H9 (cell line): ENCODE results near the gene RCHY1. TPM values are rescaled to one million over a fixed set of nuclear protein-coding genes. Genes with fewer than 3 reads are reported as not detected.

Experiments used
- DNase-seq: peaks from one replicate; pipeline ENCODE4 v3.0.0-alpha.2; 2017
- H2AFZ ChIP-seq: one replicate; pipeline ENCODE4 v1.6.1; 2013; ENCODE audit warnings: mild to moderate bottlenecking, low read length, control low read depth, moderate library complexity
- H2AK5ac ChIP-seq: 2 replicates; pipeline ENCODE4 v1.6.1; 2013; ENCODE audit warnings: low read length, control low read depth, mixed read lengths; ENCODE audit not compliant: insufficient read length
- H2BK120ac ChIP-seq: one replicate; pipeline ENCODE4 v1.6.1; 2013; ENCODE audit warnings: low read depth, mild to moderate bottlenecking, low read length, control low read depth, inconsistent platforms; ENCODE audit not compliant: poor library complexity, severe bottlenecking
- H2BK12ac ChIP-seq: 2 replicates; pipeline ENCODE4 v1.6.1; 2013; ENCODE audit warnings: low read length, control low read depth, mixed read lengths, low read depth; ENCODE audit not compliant: insufficient read length
- H2BK15ac ChIP-seq: 2 replicates; pipeline ENCODE4 v1.6.1; 2013; ENCODE audit warnings: low read depth, low read length, control low read depth
- H2BK20ac ChIP-seq: one replicate; pipeline ENCODE4 v1.6.1; 2013; ENCODE audit warnings: low read depth, mild to moderate bottlenecking, low read length, control low read depth, inconsistent platforms; ENCODE audit not compliant: poor library complexity, severe bottlenecking
- H2BK5ac ChIP-seq: 2 replicates; pipeline ENCODE4 v1.6.1; 2013; ENCODE audit warnings: low read length, control low read depth, mixed read lengths; ENCODE audit not compliant: insufficient read length
- H3K14ac ChIP-seq: 2 replicates; pipeline ENCODE4 v1.6.1; 2013; ENCODE audit warnings: low read length, control low read depth; ENCODE audit not compliant: insufficient read depth
- H3K18ac ChIP-seq: 2 replicates; pipeline ENCODE4 v1.6.1; 2013; ENCODE audit warnings: low read depth, mild to moderate bottlenecking, mixed read lengths, low read length, control low read depth; ENCODE audit not compliant: insufficient read length
- H3K23ac ChIP-seq: 2 replicates; pipeline ENCODE4 v1.6.1; 2013; ENCODE audit warnings: low read length, control low read depth, mixed read lengths, low read depth; ENCODE audit not compliant: insufficient read length
- H3K23me2 ChIP-seq: 2 replicates; pipeline ENCODE4 v1.6.1; 2013; ENCODE audit warnings: low read depth, mild to moderate bottlenecking, mixed read lengths, low read length, control low read depth; ENCODE audit not compliant: insufficient read length, poor library complexity, severe bottlenecking
- H3K27ac ChIP-seq: 2 replicates; pipeline ENCODE4 v1.5.1; 2013; ENCODE audit warnings: low read length, control low read depth, mixed read lengths, low read depth; ENCODE audit not compliant: insufficient read length
- H3K27me3 ChIP-seq: 2 replicates; pipeline ENCODE4 v1.6.1; 2013; ENCODE audit warnings: low read length, control low read depth, inconsistent platforms; ENCODE audit not compliant: insufficient read depth
- H3K4ac ChIP-seq: 2 replicates; pipeline ENCODE4 v1.6.1; 2013; ENCODE audit warnings: low read depth, mild to moderate bottlenecking, control low read depth, inconsistent platforms, low read length, moderate library complexity
- H3K4me1 ChIP-seq: 2 replicates; pipeline ENCODE4 v1.6.1; 2013; ENCODE audit warnings: low read length, control low read depth, inconsistent platforms; ENCODE audit not compliant: insufficient read depth
- H3K4me2 ChIP-seq: 2 replicates; pipeline ENCODE4 v1.6.1; 2013; ENCODE audit warnings: low read length, control low read depth, mixed read lengths; ENCODE audit not compliant: insufficient read length, insufficient read depth
- H3K56ac ChIP-seq: 2 replicates; pipeline ENCODE4 v1.6.1; 2013; ENCODE audit warnings: low read depth, mild to moderate bottlenecking, mixed read lengths, low read length, control low read depth; ENCODE audit not compliant: insufficient read length
- H3K79me1 ChIP-seq: 2 replicates; pipeline ENCODE4 v1.6.1; 2013; ENCODE audit warnings: low read depth, mild to moderate bottlenecking, moderate library complexity, low read length, control low read depth, inconsistent platforms; ENCODE audit not compliant: insufficient read depth, poor library complexity, severe bottlenecking
- H3K79me2 ChIP-seq: 2 replicates; pipeline ENCODE4 v1.6.1; 2013; ENCODE audit warnings: low read length, control low read depth, inconsistent platforms; ENCODE audit not compliant: insufficient read depth
- H3K9ac ChIP-seq: 2 replicates; pipeline ENCODE4 v1.6.1; 2013; ENCODE audit warnings: low read length, control low read depth, mixed read lengths; ENCODE audit not compliant: insufficient read length; ENCODE audit errors: extremely low read depth
- H3K9me3 ChIP-seq: one replicate; pipeline ENCODE4 v1.6.1; 2013; ENCODE audit warnings: low read depth, low read length, inconsistent platforms; ENCODE audit not compliant: control insufficient read depth
- H3T11ph ChIP-seq: one replicate; pipeline ENCODE4 v1.6.1; 2013; ENCODE audit warnings: mild to moderate bottlenecking, low read length, control low read depth, inconsistent platforms
- H4K20me1 ChIP-seq: one replicate; pipeline ENCODE4 v1.6.1; 2013; ENCODE audit not compliant: control insufficient read depth, insufficient read length, insufficient read depth
- H4K5ac ChIP-seq: 2 replicates; pipeline ENCODE4 v1.6.1; 2013; ENCODE audit warnings: low read depth, mild to moderate bottlenecking, mixed read lengths, low read length, control low read depth; ENCODE audit not compliant: insufficient read length
- H4K8ac ChIP-seq: replicated peaks from 2 replicates; pipeline ENCODE4 v1.6.1; 2013; ENCODE audit warnings: low read length, control low read depth, mixed read lengths, low read depth; ENCODE audit not compliant: insufficient read length
- H4K91ac ChIP-seq: 2 replicates; pipeline ENCODE4 v1.6.1; 2013; ENCODE audit warnings: low read depth, mild to moderate bottlenecking, moderate library complexity, mixed read lengths, low read length, control low read depth; ENCODE audit not compliant: insufficient read length
- H3K27ac Mint-ChIP-seq, 3 experiments: 2 replicates in 2 of 3; 3 replicates in 1 of 3; pipeline ENCODE4 v1.8.0; 2020 to 2021; ENCODE audit warnings: mixed read lengths in 3 of 3, mild to moderate bottlenecking in 1 of 3, moderate library complexity in 1 of 3
- H3K27me3 Mint-ChIP-seq: 2 replicates; pipeline ENCODE4 v1.8.0; 2021; ENCODE audit warnings: low read depth, mild to moderate bottlenecking, moderate library complexity, mixed read lengths
- H3K36me3 Mint-ChIP-seq, 3 experiments: 2 replicates in 2 of 3; 3 replicates in 1 of 3; pipeline ENCODE4 v1.8.0; 2020 to 2021; ENCODE audit warnings: low read depth in 3 of 3, mixed read lengths in 3 of 3; ENCODE audit not compliant: insufficient read depth in 1 of 3
- H3K4me1 Mint-ChIP-seq, 2 experiments: 2 replicates each; pipeline ENCODE4 v1.8.0; 2020; ENCODE audit warnings: mixed read lengths in 2 of 2
- H3K4me3 Mint-ChIP-seq, 2 experiments: 2 replicates in 1 of 2; 3 replicates in 1 of 2; pipeline ENCODE4 v1.8.0; 2020 to 2021; ENCODE audit warnings: mild to moderate bottlenecking in 2 of 2, mixed read lengths in 2 of 2, moderate library complexity in 1 of 2
- H3K9me3 Mint-ChIP-seq, 2 experiments: 2 replicates in 1 of 2; 3 replicates in 1 of 2; pipeline ENCODE4 v1.8.0; 2020; ENCODE audit warnings: mild to moderate bottlenecking in 2 of 2, mixed read lengths in 2 of 2, moderate library complexity in 1 of 2
- WGBS: extraction: QIAGEN DNeasy Blood & Tissue Kit; methylation state at CpG from one replicate; pipeline ENCODE4 v1.1.7; 2013; ENCODE audit warnings: missing lambda C conversion rate, low lambda C conversion rate, mixed read lengths; ENCODE audit not compliant: insufficient read length; ENCODE audit errors: extremely low coverage; 5-methylcytosine and 5-hydroxymethylcytosine counted together
- total RNA-seq: library from RNA; stranded (reverse); gene quantifications from 2 replicates; pipeline ENCODE4 v1.2.1, GENCODE V29; 2021
- TF ChIP-seq, protein P1 (sequence below): fragments of 200-600 bp; sonication (generic); conservative IDR thresholded peaks from 3 replicates; pipeline ENCODE4 v1.8.0; 2021; ENCODE audit warnings: antibody characterized with exemption, mild to moderate bottlenecking

RCHY1 gene
- total RNA-seq, 1 experiment from 2014 or later: 47.9 TPM

DNA sequence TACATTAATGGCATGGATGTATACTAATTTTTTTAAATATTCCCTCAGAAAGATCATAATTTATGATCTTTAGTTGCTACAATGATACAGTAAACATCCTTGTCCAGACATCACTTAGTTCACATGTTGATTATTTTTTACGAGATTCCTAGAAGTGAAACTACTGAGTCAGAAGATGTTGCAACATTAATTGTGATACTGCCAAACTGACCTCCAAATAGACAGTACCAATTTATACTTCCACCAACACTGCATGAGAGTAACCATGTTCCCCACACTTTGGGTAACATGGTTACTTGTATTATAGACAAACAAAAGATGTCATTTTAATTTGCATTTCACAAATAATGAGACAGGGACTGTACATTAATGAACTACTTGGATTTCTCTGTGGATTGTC lies 19.6 kb downstream of the RCHY1 start:
- Histone ChIP-seq H3K79me2 (no peaks in the 10 kb centered on the region), H3K27me3 (no peaks in the 10 kb centered on the region), H4K91ac (no peak overlapping the region), H3T11ph (no peak overlapping the region), H4K5ac (no peak overlapping the region), H3K23ac (no peak overlapping the region), H4K8ac (no peak overlapping the region), H3K79me1 (no peaks in the 10 kb centered on the region), H2BK12ac (no peak overlapping the region), H3K23me2 (no peaks in the 10 kb centered on the region), H3K18ac (no peak overlapping the region), H3K4ac (no peak overlapping the region), H3K14ac (no peak overlapping the region), H2BK15ac (no peak overlapping the region), H3K56ac (no peak overlapping the region), H3K9me3 (no peaks in the 10 kb centered on the region), H2BK20ac (no peak overlapping the region), H2AFZ (no peak overlapping the region), H3K27ac (no peak overlapping the region), H3K4me2 (no peak overlapping the region), H3K9ac (no peak overlapping the region), H2BK5ac (no peak overlapping the region), H2AK5ac (no peak overlapping the region), H3K4me1 (no peaks in the 10 kb centered on the region), H2BK120ac (no peak overlapping the region), H4K20me1 (no peaks in the 10 kb centered on the region)
- H3K27me3 Mint-ChIP-seq: no peaks in the 10 kb centered on the region
- H3K9me3 Mint-ChIP-seq: peaks cover 0 to 7% of the 10 kb centered on the region in 2 experiments; a peak in 3 of 5 replicates
- no peak overlapping the region for H3K4me3 Mint-ChIP-seq
- H3K27ac Mint-ChIP-seq: no peak overlapping the region
- no peaks in the 10 kb centered on the region for H3K4me1 Mint-ChIP-seq
- H3K36me3 Mint-ChIP-seq: peaks cover 14 to 40% (median 27%) of the 10 kb centered on the region in 3 experiments
- no peak for DNase-seq
- TF ChIP-seq, protein P1, sequence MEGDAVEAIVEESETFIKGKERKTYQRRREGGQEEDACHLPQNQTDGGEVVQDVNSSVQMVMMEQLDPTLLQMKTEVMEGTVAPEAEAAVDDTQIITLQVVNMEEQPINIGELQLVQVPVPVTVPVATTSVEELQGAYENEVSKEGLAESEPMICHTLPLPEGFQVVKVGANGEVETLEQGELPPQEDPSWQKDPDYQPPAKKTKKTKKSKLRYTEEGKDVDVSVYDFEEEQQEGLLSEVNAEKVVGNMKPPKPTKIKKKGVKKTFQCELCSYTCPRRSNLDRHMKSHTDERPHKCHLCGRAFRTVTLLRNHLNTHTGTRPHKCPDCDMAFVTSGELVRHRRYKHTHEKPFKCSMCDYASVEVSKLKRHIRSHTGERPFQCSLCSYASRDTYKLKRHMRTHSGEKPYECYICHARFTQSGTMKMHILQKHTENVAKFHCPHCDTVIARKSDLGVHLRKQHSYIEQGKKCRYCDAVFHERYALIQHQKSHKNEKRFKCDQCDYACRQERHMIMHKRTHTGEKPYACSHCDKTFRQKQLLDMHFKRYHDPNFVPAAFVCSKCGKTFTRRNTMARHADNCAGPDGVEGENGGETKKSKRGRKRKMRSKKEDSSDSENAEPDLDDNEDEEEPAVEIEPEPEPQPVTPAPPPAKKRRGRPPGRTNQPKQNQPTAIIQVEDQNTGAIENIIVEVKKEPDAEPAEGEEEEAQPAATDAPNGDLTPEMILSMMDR: no peak
- no CpG with 5 or more reads among the region's 1 CpG for WGBS
